Peyer's patch (tissue), 4 donors: Measurements from ENCODE around the gene LIFR.

Experiments used
- POLR2A ChIP-seq, 2 donors: fragments of 450-650 bp; IDR thresholded peaks; one replicate each; pipeline ENCODE4 v1.5.1; 2017; ENCODE audit warnings: antibody characterized with exemption in 2 of 2, mild to moderate bottlenecking in 2 of 2, moderate library complexity in 2 of 2
- TF ChIP-seq, protein P1 (sequence below), 6 experiments: fragments of 450-650 bp in 4 of 6; fragments of 200-600 bp in 2 of 6; sonication (generic) in 1 of 6; IDR thresholded peaks; one replicate each; pipeline ENCODE4 v1.5.1; 2017 to 2019; ENCODE audit warnings: antibody characterized with exemption in 6 of 6, mild to moderate bottlenecking in 3 of 6, moderate library complexity in 1 of 6

DNA sequence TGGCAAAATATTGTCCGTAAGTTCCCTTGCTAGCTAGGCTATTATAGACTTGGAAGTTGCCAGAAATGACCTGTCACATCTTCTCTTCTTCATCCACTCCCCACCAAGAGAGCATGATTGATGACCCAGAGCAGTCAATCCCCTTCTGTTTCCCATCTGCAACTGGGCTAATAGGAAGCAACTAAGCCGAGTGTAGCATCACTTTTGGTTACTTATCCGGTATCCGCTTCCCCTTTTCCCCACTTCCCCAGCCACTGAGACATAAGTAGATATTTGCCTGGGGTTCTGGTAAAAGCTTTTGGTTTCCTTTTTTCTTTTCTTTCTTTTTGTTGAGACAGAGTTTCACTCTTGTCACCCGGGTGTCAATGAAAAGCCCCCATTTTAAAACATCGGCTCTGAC is 29.4 kb upstream of the LIFR start:
- TF ChIP-seq, protein P1, sequence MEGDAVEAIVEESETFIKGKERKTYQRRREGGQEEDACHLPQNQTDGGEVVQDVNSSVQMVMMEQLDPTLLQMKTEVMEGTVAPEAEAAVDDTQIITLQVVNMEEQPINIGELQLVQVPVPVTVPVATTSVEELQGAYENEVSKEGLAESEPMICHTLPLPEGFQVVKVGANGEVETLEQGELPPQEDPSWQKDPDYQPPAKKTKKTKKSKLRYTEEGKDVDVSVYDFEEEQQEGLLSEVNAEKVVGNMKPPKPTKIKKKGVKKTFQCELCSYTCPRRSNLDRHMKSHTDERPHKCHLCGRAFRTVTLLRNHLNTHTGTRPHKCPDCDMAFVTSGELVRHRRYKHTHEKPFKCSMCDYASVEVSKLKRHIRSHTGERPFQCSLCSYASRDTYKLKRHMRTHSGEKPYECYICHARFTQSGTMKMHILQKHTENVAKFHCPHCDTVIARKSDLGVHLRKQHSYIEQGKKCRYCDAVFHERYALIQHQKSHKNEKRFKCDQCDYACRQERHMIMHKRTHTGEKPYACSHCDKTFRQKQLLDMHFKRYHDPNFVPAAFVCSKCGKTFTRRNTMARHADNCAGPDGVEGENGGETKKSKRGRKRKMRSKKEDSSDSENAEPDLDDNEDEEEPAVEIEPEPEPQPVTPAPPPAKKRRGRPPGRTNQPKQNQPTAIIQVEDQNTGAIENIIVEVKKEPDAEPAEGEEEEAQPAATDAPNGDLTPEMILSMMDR (IDR thresholded peaks at IDR 0.05), result no peak
- TF ChIP-seq POLR2A (IDR thresholded peaks at IDR 0.05), result no peak
